Left ventricle myocardium inferior (tissue), 1 donor: Measurements from ENCODE around the gene STC2. TPM values are rescaled to one million over a fixed set of nuclear protein-coding genes. Genes with fewer than 3 reads are reported as not detected.

Experiments used
- DNase-seq: peaks from one replicate; pipeline ENCODE4 v3.0.0-alpha.2; 2020
- H3K27ac ChIP-seq: fragments of 200-600 bp; replicated peaks from 2 replicates; pipeline ENCODE4 v1.8.0; 2021
- H3K27me3 ChIP-seq: fragments of 200-600 bp; 2 replicates; pipeline ENCODE4 v1.8.0; 2021; ENCODE audit warnings: low read depth
- H3K36me3 ChIP-seq: fragments of 200-600 bp; 2 replicates; pipeline ENCODE4 v1.8.0; 2021
- H3K4me1 ChIP-seq: fragments of 200-600 bp; 2 replicates; pipeline ENCODE4 v1.8.0; 2021
- H3K4me3 ChIP-seq: fragments of 200-600 bp; 2 replicates; pipeline ENCODE4 v1.8.0; 2021; ENCODE audit warnings: mild to moderate bottlenecking, moderate library complexity
- H3K9me3 ChIP-seq: fragments of 200-600 bp; replicated peaks from 2 replicates; pipeline ENCODE4 v1.8.0; 2021
- intact Hi-C: fragments of 100-400 bp; cut with micrococcal nuclease; formaldehyde crosslinking; loops from one replicate; pipeline ENCODE4 v1.11.0; 2022
- total RNA-seq: library from RNA; stranded (reverse); fragmentation: NEBNext Ultra II Directional; extraction: Animal tissue kit (Norgen Biotek cat#: 25700); gene quantifications from one replicate; pipeline ENCODE4 v1.2.1, GENCODE V29; 2021
- TF ChIP-seq, protein P1 (sequence below): fragments of 200-600 bp; IDR thresholded peaks from 2 replicates; pipeline ENCODE4 v1.8.0; 2021; ENCODE audit warnings: antibody characterized with exemption, mild to moderate bottlenecking, borderline replicate concordance
- donor health status: DM: no; HTN: yes; CAD: no; lungs with severe emphysema.

STC2 gene
- total RNA-seq, 1 donor from 2014 or later: 12.4 TPM

- no peak for DNase-seq
These were observed 21.5 kb downstream of the STC2 start for GRCh38 chr5:173306695-173307094.

DNA sequence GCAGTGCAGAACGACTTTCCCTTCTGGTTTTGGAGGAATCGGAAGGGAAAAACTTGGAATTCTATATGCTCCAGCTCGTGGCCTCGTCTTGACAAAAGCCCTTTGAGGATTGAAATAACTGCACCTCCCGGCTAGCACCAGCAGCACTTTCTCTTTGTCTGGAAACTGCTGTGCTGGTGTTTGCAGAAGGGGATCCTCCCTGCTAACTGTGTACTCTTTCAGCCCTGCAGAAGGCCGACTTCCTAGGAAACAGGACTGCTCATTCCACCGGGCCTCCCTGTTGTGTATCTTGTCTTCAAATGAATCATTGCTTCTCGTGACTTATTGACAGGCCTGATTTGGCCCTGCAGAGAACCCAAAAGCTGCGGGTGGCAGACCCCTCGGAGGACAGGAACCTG is 23.6 kb downstream of the STC2 start:
- Histone ChIP-seq H3K27ac (no peak overlapping the region), H3K27me3 (no peaks in the 10 kb centered on the region), H3K9me3 (peaks cover 7% of the 10 kb centered on the region), H3K4me3 (no peak overlapping the region), H3K4me1 (peaks cover 6% of the 10 kb centered on the region), H3K36me3 (no peaks in the 10 kb centered on the region)
- intact Hi-C loops: no loop called here
- TF ChIP-seq, protein P1, sequence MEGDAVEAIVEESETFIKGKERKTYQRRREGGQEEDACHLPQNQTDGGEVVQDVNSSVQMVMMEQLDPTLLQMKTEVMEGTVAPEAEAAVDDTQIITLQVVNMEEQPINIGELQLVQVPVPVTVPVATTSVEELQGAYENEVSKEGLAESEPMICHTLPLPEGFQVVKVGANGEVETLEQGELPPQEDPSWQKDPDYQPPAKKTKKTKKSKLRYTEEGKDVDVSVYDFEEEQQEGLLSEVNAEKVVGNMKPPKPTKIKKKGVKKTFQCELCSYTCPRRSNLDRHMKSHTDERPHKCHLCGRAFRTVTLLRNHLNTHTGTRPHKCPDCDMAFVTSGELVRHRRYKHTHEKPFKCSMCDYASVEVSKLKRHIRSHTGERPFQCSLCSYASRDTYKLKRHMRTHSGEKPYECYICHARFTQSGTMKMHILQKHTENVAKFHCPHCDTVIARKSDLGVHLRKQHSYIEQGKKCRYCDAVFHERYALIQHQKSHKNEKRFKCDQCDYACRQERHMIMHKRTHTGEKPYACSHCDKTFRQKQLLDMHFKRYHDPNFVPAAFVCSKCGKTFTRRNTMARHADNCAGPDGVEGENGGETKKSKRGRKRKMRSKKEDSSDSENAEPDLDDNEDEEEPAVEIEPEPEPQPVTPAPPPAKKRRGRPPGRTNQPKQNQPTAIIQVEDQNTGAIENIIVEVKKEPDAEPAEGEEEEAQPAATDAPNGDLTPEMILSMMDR: no peak
- no peak for DNase-seq

More at GRCh38 chr5:173306695-173307094, 21.5 kb downstream of the STC2 start:
- Histone ChIP-seq H3K9me3 (peaks cover 7% of the 10 kb centered on the region), H3K4me1 (peaks cover 18% of the 10 kb centered on the region), H3K36me3 (no peaks in the 10 kb centered on the region), H3K27me3 (no peaks in the 10 kb centered on the region), H3K27ac (no peak overlapping the region), H3K4me3 (no peak overlapping the region)
- TF ChIP-seq, protein P1: no peak
- intact Hi-C loops: no loop called here

DNA sequence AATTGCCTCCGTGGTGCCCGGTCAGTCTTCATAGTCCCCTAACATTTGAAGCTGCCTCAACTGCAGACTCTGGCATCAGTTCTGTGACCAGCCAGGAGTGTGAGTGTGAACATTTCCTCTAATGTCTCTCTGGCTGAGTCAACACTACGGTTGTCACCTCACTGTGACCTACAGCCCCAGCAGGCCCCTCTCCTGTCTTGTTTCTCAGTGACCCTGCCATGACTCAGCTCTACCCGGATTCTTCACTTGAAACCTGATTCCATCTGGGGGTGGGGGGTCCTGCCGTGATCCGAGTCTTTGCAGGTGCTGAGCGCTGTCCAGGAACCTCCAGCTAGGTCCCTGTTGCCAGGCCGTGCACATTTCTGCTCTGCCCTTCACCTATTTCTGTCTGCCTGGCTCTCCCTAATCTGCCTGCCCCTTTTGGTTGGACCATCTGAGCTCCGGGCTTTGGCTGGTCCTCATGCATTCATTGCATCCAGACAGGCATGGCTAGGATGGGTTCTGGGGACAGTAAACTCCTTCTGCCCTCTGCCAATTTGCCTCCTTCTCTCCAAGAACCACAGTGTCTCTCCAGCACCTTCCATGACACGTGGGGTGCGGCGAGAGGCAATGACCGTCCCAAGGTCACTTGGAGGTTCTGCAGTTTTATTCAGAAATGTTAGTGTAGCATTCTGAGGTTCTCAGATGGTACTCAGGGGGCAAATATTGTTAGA is 24.2 kb downstream of the STC2 start:
- TF ChIP-seq, protein P1: no peak
- intact Hi-C loops: no loop called here

GRCh38 chr5:173302546-173303155 is 25.6 kb downstream of the STC2 start:
- intact Hi-C loops: no loop called here

More for the DNA sequence above, 24.2 kb downstream of the STC2 start:
- Histone ChIP-seq H3K4me1 (peaks cover 6% of the 10 kb centered on the region), H3K36me3 (no peaks in the 10 kb centered on the region), H3K27me3 (no peaks in the 10 kb centered on the region), H3K27ac (no peak overlapping the region), H3K9me3 (peaks cover 7% of the 10 kb centered on the region), H3K4me3 (no peak overlapping the region)
- DNase-seq: no peak

GRCh38 chr5:173301695-173302545 is 26.3 kb downstream of the STC2 start:
- no peak overlapping the region for H3K27ac ChIP-seq
- H3K36me3 ChIP-seq: no peaks in the 10 kb centered on the region
- H3K27me3 ChIP-seq: no peaks in the 10 kb centered on the region
- no peaks in the 10 kb centered on the region for H3K9me3 ChIP-seq
- no peak overlapping the region for H3K4me3 ChIP-seq
- TF ChIP-seq, protein P1: no peak
- intact Hi-C loops: no loop called here
- peaks cover 6% of the 10 kb centered on the region for H3K4me1 ChIP-seq
- DNase-seq: no peak

More at GRCh38 chr5:173302546-173303155, 25.6 kb downstream of the STC2 start:
- no peaks in the 10 kb centered on the region for H3K27me3 ChIP-seq
- no peaks in the 10 kb centered on the region for H3K36me3 ChIP-seq
- H3K4me3 ChIP-seq: no peak overlapping the region
- H3K9me3 ChIP-seq: peaks cover 1% of the 10 kb centered on the region
- peaks cover 6% of the 10 kb centered on the region for H3K4me1 ChIP-seq
- DNase-seq: no peak
- H3K27ac ChIP-seq: no peak overlapping the region
- TF ChIP-seq, protein P1: no peak
